GM21717 (cell line): ENCODE measurements around the gene GPR15.
A peak's percentile ranks its signal among the peaks of the same experiment; 100 is the strongest.
"Not testable (repeated sequence)": the region's sequence is repeated elsewhere in the genome, so short reads cannot be mapped to it uniquely, and the experiment has no call there.

Experiments
- ATAC-seq: cut with Tn5 transposase; IDR thresholded peaks from one replicate; pipeline ENCODE4 v1.9.1; 2021; ENCODE audit warnings: mild to moderate bottlenecking, moderate library complexity; ENCODE audit not compliant: unreplicated experiment

The GPR15 gene

DNA sequence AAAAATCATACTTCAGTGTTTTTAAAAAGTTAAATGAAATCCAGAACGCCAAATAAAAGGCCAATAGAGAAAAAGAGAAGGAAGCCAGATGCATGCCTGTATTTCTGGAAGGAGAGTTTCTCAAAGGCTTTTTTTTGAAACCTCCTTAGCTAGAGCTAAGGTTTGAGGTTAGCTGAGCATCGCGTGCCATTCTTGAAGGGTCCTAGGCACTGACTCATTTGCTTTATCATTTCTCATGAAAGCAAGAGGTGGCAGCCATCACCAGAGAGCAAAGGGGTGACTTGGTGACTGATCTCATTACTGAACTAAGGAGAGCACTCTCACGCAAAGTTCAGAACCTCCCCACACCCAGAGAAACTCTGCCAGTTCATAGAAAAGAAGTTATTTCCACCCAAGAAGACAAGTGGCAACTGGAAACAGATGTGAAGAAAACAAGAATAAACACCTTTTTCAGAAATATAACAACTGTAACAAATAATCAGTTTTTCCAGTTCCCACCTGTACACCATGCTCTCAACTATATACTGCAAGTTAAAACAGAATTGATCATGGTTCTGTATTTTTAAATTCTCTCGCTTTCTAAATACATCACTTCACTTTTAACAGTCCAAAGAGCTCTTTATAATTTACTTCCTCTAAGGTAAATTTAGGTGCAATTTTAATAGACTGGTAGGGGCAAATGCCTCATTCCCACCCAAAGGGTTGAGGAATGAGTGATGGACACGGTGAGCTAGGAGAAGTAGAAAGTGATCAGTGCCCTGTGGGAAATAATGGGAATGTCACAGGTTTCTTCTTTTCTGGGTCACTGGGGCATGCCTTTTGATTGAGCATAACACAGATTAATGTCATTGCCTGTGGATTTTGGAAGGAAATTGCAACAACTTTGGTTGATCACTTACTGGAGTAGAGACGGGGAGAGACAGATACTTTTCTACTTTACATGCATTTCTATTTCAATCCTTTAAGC is 24.7 kb downstream of the GPR15 start:
- peak; percentile 83 for ATAC-seq

DNA sequence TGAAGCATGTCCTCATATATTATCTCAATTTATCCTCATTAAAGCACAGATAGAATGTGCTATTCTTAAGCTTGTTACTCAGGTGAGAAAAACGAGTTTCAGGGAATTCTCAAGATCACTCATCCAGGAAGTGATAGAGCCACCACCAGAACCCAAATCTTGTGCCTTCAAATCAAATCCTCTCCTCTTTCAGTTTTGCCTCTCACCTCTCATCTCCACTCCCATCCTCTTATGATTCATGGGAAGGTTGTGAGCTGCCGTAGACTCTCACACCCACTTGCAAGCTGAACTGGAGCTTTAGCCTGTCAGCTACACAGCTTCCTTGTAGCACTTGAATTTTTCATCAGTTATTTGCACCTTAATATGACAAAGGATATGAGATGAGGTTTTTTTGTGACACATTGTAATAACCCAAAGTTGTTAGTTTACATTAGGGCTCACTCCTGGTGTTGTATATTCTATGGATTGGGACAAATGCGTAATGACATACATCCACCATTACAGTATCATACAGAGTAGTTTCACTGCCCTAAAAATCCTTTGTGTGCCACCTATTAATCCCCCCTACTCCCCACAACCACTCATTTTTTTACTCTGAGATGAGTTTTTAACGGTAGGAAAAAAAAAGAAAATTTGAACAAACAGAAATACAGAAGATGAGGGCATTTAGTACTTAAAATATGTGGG is 25.7 kb downstream of the GPR15 start:
- ATAC-seq = peak; percentile 28

DNA sequence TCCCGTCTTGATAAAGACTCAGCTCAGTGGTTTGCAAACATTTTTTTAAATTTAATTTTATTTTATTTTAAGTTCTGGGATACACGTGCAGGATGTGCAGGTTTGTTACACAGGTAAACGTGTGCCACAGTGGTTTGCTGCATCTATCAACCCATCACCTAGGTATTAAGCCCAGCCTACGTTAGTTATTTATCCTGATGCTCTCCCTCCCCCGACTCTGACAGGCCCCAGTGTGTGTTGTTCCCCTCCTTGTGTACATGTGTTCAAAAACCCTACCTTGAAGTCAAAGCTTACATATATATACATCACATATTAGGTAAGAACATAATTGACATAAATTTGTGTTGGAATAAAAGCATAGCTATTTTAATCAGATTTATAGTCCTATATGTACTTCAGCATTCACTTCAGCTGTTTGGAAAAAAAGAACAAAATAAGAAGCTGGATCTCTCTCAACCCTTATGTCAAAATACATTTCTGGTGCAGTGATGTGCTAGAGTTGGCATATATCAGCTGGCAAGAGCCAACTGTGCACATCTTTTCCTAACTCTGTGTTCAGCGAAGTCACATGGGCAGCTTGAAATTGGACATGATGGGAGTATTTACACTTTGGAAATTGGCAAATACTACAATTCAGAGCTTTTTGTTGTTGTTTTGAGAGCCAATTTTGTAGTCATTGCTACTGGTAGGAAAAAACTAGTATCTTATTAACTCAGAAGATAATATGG is 26.5 kb downstream of the GPR15 start:
- ATAC-seq = no peak

DNA sequence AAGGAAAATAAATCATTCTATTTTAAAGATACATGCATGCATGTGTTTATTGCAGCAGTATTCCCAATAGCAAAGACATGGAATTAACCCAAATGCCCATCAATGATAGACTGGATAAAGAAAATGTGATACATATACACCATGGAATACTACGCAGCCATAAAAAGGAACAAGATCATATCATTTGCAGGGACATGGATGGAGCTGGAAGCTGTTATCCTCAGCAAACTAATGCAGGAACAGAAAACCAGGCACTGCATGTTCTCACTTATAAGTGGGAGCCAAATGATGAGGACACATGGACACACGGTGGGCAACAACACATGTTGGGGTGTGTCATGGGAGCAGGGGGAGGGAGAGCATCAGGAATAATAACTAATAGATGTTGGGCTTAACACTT is 28.0 kb downstream of the GPR15 start:
- ATAC-seq = not testable (repeated sequence)

DNA sequence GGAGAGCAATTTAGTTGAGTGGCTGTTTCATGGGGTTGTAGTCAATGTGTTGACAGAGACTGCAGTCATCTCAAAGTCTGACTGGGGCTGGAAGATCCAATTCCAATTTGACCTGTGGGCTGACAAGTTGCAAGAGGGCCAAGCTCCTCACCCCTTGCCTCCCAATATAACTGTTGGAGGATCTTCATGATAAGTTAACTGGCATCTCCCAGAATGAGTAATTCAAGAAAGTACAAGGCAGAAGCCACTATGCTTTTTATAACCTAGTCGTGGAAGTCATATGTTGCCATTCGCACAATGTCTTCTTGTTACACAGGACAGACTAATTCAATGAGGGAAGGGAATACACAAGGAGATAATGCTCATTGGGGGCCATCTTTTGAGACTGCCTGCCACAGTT is 29.1 kb downstream of the GPR15 start:
- no peak for ATAC-seq

DNA sequence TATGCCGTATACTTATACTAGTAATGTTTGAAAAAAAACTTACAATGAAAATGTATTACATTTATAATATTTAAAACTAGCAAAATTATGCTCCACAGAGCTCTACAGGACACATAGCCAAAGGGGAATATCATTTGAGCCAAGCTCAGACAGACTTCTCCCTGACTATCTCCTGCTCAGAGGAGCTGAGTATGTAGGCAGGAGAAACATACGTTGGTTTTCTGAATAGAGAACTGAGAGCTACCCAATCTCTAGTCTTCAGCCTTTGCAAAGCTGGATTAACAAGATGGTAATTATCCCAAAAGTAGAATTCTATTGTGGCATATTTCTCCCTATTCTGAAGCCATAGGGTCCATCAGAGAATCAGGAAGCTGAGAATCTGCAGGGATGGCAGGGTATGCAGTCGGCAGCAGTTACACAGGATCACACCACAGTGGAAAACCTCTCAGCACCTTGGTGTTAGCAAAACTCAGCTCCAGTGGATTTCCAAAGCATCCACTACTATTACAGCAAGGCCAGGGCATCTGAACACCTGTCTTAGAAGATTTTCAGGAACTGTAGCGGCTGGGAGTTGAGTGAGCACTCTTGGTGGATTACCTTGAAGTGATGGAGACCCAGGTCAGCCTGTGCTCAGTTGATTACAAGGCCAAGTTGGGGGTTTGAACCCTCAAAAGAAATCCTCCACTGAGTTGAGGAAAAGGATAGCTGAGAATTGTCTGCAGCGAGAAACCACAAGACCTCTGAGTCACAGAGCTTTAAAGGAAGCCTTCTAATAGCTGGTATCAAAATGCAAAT is 30.1 kb downstream of the GPR15 start:
- peak; percentile 19 for ATAC-seq

DNA sequence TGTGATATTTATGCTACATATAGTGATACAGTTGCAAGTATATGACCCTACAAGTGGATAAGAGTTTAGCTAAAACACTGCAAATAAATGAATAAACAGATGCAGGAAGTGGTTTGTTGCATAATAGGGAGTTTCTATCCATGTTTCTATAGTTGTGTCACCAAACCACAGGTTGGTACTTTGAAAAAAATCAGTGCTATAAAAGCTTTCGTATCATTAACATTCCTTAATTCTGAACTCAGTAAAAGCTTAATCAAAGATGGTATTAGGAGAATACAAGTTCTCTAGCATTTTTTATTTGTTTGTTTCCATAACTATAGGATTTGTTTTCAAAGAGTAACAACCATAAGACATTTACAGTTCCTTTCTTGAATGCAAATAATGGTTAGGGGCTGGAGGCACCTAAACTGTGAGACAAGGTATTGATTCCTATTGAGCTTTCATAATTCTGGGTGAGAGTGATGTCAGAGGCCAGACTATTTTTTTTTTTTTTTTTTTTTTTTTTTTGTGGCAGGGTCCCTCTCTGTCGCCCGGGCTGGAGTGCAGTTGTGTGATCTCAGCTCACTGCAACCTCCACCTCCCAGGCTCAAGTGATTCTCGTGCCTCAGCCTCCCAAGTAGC is 32.0 kb downstream of the GPR15 start:
- ATAC-seq = peak; percentile 56

DNA sequence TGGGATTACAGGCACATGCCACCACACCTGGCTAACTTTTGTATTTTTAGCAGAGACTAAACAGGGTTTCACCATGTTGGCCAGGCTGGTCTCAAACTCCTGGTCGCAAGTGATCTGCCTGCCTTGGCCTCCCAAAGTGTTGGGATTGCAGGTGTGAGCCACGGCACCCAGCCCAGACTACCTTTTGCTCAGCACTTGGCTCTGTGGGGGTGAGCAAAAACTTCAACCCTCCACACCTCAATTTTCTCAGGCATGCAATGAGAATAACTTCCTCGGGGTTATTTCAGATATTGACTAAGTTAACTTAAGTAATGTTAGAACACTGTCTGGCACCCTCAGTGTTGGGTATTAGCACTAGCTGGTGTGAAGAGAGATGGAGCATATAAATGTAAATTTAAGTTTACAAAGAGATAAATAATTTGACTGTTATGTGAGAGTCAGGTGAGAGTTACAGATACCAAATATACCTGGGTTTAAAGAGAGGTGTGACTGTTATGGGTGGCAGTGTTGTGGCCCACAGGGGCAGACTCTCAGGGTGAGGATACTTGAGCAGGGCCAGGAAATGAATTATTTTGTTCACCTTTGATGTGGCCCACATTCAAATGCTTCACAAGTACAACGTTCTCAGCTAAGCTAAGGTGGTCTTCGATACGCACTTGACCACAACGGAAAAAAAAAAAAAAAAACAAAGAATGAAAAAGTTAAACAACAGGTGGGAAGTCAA is 32.7 kb downstream of the GPR15 start:
- no peak for ATAC-seq

DNA sequence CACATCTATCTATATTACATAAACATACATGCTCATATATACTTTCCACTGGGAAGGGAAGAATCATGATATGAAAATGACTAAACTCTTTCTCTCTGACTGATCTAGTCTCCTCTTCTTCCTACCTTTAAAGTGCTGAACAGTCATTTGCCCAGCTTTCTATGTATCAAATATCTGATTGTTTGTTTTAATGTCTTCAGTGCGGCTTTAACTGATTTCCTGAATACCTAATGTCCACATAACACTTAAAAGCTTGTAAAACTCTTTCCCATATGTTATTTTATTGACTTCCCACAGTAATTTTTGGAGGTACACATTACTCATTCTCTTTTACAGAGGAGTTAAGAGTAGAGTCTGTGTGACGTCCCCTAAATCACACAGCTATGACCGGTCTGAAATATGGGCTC is 33.5 kb downstream of the GPR15 start:
- ATAC-seq = peak; percentile 21

DNA sequence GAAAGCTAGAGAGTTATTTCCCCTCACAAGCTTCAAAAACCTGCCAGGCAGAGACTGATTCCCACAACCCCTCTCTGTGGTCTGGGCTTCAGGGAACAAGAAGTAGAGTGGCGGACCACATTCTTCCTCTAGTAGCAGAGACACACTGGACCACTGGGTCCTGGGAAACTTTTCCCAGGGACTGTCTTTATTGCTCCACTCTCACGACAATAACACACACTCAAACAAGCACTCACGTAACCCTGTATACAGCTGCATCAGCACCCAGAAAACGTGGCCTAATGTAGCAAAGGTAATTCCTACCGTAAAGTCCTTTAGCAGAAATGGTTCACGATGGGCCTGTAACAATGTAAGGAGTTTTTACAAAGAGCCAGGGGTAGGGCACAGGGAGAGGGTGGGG is 34.1 kb downstream of the GPR15 start:
- no peak for ATAC-seq

DNA sequence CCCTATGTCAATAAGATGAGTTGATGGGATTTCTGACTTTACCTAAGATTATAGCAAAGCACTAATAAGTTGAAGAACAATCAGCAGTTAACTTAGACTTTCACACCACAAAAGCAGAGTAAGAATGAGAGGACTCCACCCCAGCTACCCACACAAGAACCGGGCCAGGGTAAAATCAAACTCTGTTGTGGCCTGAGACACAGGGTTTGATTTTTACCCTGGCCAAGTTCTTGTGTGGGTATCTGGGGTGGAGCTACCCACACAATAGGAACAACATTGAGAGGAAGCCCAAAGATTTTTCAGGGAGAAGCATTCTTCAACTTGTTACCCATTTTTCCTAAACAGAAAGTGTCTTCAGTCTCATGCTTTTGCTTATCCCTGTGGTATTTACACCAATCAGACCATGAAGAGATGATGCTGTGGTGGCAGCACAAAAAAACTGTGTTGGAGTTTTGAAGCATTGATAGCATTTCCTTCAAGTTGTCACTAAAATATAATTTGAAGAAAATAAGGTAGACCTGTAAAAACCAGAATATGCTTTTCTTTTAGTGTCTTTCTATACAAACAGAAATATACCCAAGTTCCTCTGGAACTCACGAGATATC is 36.0 kb downstream of the GPR15 start:
- ATAC-seq = no peak

DNA sequence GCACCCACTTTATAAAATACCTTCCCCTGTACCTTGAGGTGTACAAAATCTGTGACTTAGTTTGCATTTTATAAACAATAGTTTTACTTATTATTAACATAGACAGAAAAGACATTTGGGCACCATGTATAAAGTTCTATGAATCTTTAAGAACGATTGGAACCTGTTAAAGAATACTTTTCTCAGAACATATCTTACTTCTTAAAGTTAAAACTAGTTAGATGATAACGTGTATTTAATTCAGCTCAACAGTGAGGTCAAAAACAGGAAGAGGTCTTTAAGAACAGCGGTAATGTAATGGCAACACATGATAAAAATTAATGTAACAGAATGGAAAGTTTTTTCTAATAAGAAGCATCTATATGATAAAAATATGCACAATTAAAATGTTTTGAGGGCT is 36.6 kb downstream of the GPR15 start:
- no peak for ATAC-seq

DNA sequence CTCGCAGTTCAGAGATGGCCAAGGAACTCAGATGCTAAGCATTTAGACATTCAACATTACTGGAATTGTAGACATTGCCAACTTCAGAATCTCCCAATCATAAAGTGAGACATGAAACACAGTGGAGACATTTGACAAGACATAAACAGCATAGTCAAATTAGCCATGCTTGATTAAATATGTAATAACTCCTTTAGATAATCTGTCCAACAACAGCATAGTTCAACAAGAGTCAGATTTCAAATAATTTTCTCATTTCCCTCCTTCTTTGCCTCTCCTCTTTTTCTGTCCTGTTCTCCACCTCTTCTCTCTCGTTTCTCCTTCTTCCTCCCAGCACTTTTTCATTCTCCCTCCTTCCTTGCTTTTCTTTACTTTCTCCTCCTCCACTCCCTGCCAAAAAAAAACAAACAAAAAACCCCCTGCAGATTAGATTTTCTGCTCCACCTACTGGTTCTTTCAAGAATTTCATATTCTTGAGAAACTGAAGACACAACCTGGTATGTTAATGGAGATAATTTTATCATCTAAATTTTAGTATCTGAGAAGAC is 41.5 kb downstream of the GPR15 start:
- ATAC-seq = no peak

DNA sequence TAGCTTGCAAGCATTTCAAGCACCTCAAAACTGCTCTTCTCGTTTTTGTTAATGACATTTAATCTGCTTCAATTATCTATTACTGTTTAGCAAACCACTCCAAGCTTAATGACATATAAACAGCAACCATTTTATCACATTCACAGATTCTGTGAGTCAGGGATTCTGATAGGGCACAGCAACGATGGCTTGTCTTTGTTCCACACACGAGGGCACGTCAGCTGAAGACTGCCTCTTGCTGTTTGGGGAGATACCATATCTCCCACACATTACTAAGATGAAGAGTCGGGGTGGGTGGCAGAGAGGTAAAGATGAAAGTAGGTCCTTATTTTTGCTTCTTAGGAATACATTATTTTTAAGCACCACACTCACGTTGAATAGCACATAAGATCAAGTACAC is 42.4 kb downstream of the GPR15 start:
- no peak for ATAC-seq

DNA sequence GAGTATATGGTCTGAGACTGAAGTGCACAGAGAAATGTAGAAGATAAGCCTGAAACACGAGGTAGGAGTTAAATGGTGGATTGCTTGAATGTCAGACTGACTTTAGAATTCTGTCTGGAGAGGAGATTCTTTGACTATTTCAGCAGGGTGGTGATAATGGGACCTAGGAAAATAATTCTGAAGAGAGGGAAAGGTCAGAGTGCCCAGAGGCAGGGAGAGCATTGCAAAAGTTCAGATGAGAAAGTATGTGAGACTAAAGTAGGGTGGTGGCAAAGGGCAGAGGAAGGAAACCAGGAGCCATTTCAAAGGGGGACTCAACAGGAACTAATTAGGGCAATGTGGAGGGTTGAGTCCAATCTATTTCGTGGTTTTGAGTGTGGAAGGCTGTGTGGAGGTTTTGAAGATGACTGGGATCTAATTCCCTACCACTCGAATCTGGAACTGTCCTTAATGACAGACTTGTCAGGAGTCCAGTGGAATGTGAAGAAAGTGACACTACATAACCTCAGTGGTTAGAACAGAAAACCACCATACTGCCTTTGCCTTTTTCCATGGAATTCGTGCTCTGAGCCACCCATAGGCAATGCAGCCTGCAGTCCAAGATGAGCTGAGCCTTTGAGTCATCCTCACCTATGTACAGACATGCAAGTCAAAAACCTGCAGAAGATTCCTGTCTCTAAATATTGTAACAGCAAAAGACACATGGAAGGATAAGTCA is 45.6 kb downstream of the GPR15 start:
- no peak for ATAC-seq

DNA sequence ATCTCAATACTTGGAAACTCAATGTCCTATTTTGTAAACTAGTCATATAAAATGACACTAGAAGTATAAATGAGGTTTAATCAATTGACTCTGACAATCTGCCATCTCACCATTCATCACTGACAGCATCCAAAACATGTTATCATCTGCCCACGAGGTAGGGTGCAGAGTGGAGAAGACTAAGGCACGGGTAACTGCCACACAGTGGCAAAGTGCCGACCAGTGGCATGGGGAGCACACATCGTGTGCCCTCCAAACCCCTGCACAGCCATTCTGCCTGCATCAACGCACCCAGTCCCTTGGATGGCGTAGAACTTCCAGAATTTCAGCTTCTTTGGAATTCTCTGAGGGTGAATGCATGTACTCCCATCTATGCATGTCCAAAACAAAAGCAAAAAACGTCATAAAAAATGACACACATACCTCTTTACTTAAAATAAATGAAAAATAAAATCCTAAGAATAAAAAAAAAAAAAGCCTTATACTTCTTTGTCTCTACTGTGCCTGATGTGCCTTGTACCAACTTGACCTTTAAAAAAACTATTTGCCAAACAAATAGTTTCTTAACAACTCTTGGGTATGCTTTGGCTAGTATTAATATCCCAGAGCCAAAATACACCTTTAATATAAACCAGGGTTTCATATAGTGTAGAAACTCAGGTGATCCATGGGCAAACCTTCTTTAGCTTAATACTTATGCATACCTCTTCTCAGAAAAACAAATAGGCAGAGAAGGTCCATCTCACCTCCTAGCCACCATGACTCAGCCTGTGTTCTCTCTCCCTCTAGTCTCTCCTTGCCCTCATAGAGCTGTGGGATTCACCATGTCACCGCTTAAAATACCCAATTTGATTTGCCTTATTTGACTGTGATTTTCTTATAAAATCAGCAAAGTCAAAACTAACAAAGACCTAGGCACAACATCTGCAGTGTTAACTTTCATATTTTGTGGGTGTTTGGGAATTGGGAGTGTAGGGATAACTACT is 48.9 kb downstream of the GPR15 start:
- ATAC-seq = no peak

DNA sequence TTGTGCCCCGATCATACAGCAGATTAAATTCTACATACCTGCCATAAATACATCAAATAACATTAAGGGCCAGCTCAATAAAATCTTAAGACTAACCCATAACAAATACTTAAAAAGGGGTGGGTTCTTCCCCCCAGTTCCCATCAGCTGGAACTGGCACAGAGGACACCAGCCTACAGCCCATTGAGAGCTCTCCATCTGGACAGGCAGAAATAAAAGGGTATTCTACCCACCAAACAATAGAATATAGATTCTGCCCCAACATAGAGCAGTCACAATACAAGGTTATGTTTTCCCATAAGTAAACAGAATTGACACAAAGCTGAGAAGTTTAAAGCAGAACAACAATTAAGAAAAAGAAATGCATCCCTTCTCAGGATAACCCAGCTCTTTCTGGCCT is 49.7 kb downstream of the GPR15 start:
- ATAC-seq = no peak
